Colonic mucosa (tissue), 4 donors: ENCODE results near the gene MACROD1. TPM values are rescaled to one million over a fixed set of nuclear protein-coding genes. Genes with fewer than 3 reads are reported as not detected.

Experiments used
- DNase-seq: peaks from one replicate; pipeline ENCODE4 v3.0.0-alpha.2; 2020
- H3K27ac ChIP-seq: fragments of 200-600 bp; one replicate; pipeline ENCODE4 v1.8.0; 2021
- H3K27me3 ChIP-seq: fragments of 200-600 bp; one replicate; pipeline ENCODE4 v1.8.0; 2021
- H3K36me3 ChIP-seq: fragments of 200-600 bp; one replicate; pipeline ENCODE4 v1.8.0; 2021
- H3K4me1 ChIP-seq: fragments of 200-600 bp; one replicate; pipeline ENCODE4 v1.8.0; 2021; ENCODE audit warnings: mild to moderate bottlenecking
- H3K4me3 ChIP-seq: fragments of 200-600 bp; one replicate; pipeline ENCODE4 v1.8.0; 2021
- H3K9ac ChIP-seq, 2 donors: one replicate each; pipeline ENCODE4 v1.7.0; 2013; ENCODE audit warnings: control low read depth in 2 of 2, low read depth in 2 of 2, low read length in 2 of 2
- H3K9me3 ChIP-seq: fragments of 200-600 bp; one replicate; pipeline ENCODE4 v1.8.0; 2021
- CTCF ChIP-seq: fragments of 200-600 bp; IDR thresholded peaks from one replicate; pipeline ENCODE4 v1.8.0; 2022; ENCODE audit warnings: antibody characterized with exemption, mild to moderate bottlenecking
- intact Hi-C: fragments of 100-400 bp; cut with DNase I; formaldehyde crosslinking; loops from one replicate; pipeline ENCODE4 v1.14.1; 2022
- total RNA-seq, 2 donors: library from RNA; stranded (reverse); fragmentation: NEBNext Ultra II Directional in 1 of 2; extraction: Animal tissue kit (Norgen Biotek cat#: 25700) in 1 of 2; gene quantifications; one replicate each; pipeline ENCODE4 v1.2.1, GENCODE V29; 2021
- donor health status: healthy.
- donor health status: DM: no; HTN: no; CAD: no.
- donor health status: DM: no; HTN: no; CAD: no.

Gene MACROD1
- 10 to 100 TPM; 18.6 to 22.9 TPM for total RNA-seq

GRCh38 chr11:64165842-64166635 lies at the start of gene MACROD1:
Gene MACROD1 (minus strand): TSS chr11:64166113. CDS start chr11:64165994, 119 bp downstream.
- H3K36me3 ChIP-seq = no peaks in the 10 kb centered on the region
- H3K4me1 ChIP-seq = peaks cover 6% of the 10 kb centered on the region
- intact Hi-C loops = no loop called here
- peak within 1 kb of the TSS; percentile 86 for H3K27ac ChIP-seq
- peak within 1 kb of the TSS; percentile 67 to 81 for H3K9ac ChIP-seq
- H3K4me3 ChIP-seq = peak within 1 kb of the TSS; percentile 76
- DNase-seq = peak; percentile 92
- TF ChIP-seq CTCF = no peak
- H3K27me3 ChIP-seq = no peaks in the 10 kb centered on the region
- no peaks in the 10 kb centered on the region for H3K9me3 ChIP-seq

- Histone ChIP-seq H3K9me3 (no peaks in the 10 kb centered on the region), H3K36me3 (no peaks in the 10 kb centered on the region), H3K4me1 (peaks cover 5% of the 10 kb centered on the region), H3K27ac (no peak overlapping the region), H3K4me3 (no peak overlapping the region), H3K27me3 (no peaks in the 10 kb centered on the region), H3K9ac (no peak overlapping the region)
- DNase-seq = no peak
- no peak for TF ChIP-seq CTCF
- intact Hi-C loops = no loop called here
Measured at GRCh38 chr11:64211181-64211872, 45.4 kb upstream of the MACROD1 start.

GRCh38 chr11:64210301-64211020 lies 44.5 kb upstream of the MACROD1 start:
- no peak for TF ChIP-seq CTCF
- Histone ChIP-seq H3K27ac (no peak overlapping the region), H3K27me3 (no peaks in the 10 kb centered on the region), H3K9me3 (no peaks in the 10 kb centered on the region), H3K9ac (no peak overlapping the region), H3K36me3 (no peaks in the 10 kb centered on the region), H3K4me3 (no peak overlapping the region), H3K4me1 (peaks cover 12% of the 10 kb centered on the region)
- intact Hi-C loops = no loop called here
- no peak for DNase-seq

GRCh38 chr11:64209563-64209843 lies 43.6 kb upstream of the MACROD1 start:
- intact Hi-C loops = no loop called here

More at GRCh38 chr11:64209563-64209843, 43.6 kb upstream of the MACROD1 start:
- H3K4me3 ChIP-seq = no peak overlapping the region
- H3K27ac ChIP-seq = no peak overlapping the region
- no peaks in the 10 kb centered on the region for H3K27me3 ChIP-seq
- no peaks in the 10 kb centered on the region for H3K9me3 ChIP-seq
- no peak overlapping the region for H3K9ac ChIP-seq
- H3K36me3 ChIP-seq = no peaks in the 10 kb centered on the region
- no peak for DNase-seq
- H3K4me1 ChIP-seq = peaks cover 17% of the 10 kb centered on the region
- TF ChIP-seq CTCF = no peak
